WTC11 (cell line): ENCODE results near the gene PLA2G4A. TPM values are rescaled to one million over a fixed set of nuclear protein-coding genes. Genes with fewer than 3 reads are reported as not detected.

Source experiments
- ATAC-seq: fragments of 200-7000 bp; cut with Tn5 transposase; 2 replicates; pipeline ENCODE4 v1.10.0; 2021; ENCODE audit warnings: mild to moderate bottlenecking, moderate library complexity
- CTCF ChIA-PET: fragments of 300-600 bp; sonication (Branson Sonifier 250); formaldehyde crosslinking; loops from one replicate; lab custom pipeline; 2021; ENCODE audit warnings: antibody characterized with exemption; lab: Charles Lee
- POLR2A ChIA-PET: fragments of 350-600 bp; sonication (Branson Sonifier 250); formaldehyde crosslinking; loops from one replicate; lab custom pipeline; 2021; ENCODE audit warnings: antibody characterized with exemption; lab: Charles Lee
- DNase-seq: peaks from one replicate; pipeline ENCODE4 v3.0.0; 2021; ENCODE audit warnings: low spot score
- H3K27ac Mint-ChIP-seq: 2 replicates; pipeline ENCODE4 v1.8.0; 2021; ENCODE audit warnings: mixed read lengths
- H3K27me3 Mint-ChIP-seq: 2 replicates; pipeline ENCODE4 v1.8.0; 2021; ENCODE audit warnings: low read depth, mild to moderate bottlenecking, moderate library complexity, mixed read lengths
- H3K36me3 Mint-ChIP-seq: 2 replicates; pipeline ENCODE4 v1.8.0; 2021; ENCODE audit warnings: mixed read lengths
- H3K4me1 Mint-ChIP-seq: 2 replicates; pipeline ENCODE4 v1.8.0; 2022; ENCODE audit warnings: mixed read lengths
- H3K4me3 Mint-ChIP-seq: 2 replicates; pipeline ENCODE4 v1.8.0; 2021; ENCODE audit warnings: mild to moderate bottlenecking, moderate library complexity, mixed read lengths
- H3K9me3 Mint-ChIP-seq: 2 replicates; pipeline ENCODE4 v1.8.0; 2021; ENCODE audit warnings: mixed read lengths
- ATF1 ChIP-seq: sonication (generic); formaldehyde crosslinking; IDR thresholded peaks from 2 replicates; pipeline ENCODE4 v1.8.1; 2023; ENCODE audit warnings: mild to moderate bottlenecking, moderate library complexity, missing genetic modification reagents
- CREM ChIP-seq: sonication (generic); formaldehyde crosslinking; IDR thresholded peaks from 2 replicates; pipeline ENCODE4 v1.8.1; 2022; ENCODE audit warnings: mild to moderate bottlenecking, missing genetic modification reagents, moderate library complexity
- ERG ChIP-seq: fragments of 250-450 bp; sonication (Bioruptor Pico); IDR thresholded peaks from 2 replicates; pipeline ENCODE4 v1.8.0; 2021; ENCODE audit warnings: mild to moderate bottlenecking
- ESRRA ChIP-seq: sonication (generic); formaldehyde crosslinking; IDR thresholded peaks from 2 replicates; pipeline ENCODE4 v1.8.1; 2022; ENCODE audit warnings: mild to moderate bottlenecking, missing genetic modification reagents, borderline replicate concordance
- FOXJ3 ChIP-seq: sonication (generic); formaldehyde crosslinking; IDR thresholded peaks from 2 replicates; pipeline ENCODE4 v1.9.0; 2021; ENCODE audit warnings: missing genetic modification reagents, mild to moderate bottlenecking, borderline replicate concordance
- GRHL2 ChIP-seq: fragments of 250-450 bp; sonication (Bioruptor Pico); IDR thresholded peaks from 2 replicates; pipeline ENCODE4 v1.8.0; 2022; ENCODE audit warnings: mild to moderate bottlenecking, moderate library complexity; ENCODE audit not compliant: insufficient replicate concordance, severe bottlenecking
- IRF2 ChIP-seq: sonication (generic); formaldehyde crosslinking; IDR thresholded peaks from 2 replicates; pipeline ENCODE4 v1.8.0; 2022; ENCODE audit warnings: low read depth, missing genetic modification reagents, borderline replicate concordance
- MAX ChIP-seq: sonication (generic); formaldehyde crosslinking; IDR thresholded peaks from 2 replicates; pipeline ENCODE4 v1.8.0; 2022; ENCODE audit warnings: mild to moderate bottlenecking, missing genetic modification reagents
- NFE2L1 ChIP-seq: sonication (generic); formaldehyde crosslinking; IDR thresholded peaks from 2 replicates; pipeline ENCODE4 v1.8.1; 2023; ENCODE audit warnings: missing genetic modification reagents
- RORB ChIP-seq: fragments of 250-450 bp; sonication (Bioruptor Pico); IDR thresholded peaks from 2 replicates; pipeline ENCODE4 v1.9.0; 2021; ENCODE audit warnings: mild to moderate bottlenecking
- TEAD4 ChIP-seq: sonication (generic); formaldehyde crosslinking; IDR thresholded peaks from 2 replicates; pipeline ENCODE4 v1.8.0; 2022; ENCODE audit warnings: mild to moderate bottlenecking, missing genetic modification reagents
- ZNF138 ChIP-seq: sonication (generic); formaldehyde crosslinking; conservative IDR thresholded peaks from 2 replicates; pipeline ENCODE4 v1.8.1; 2022; ENCODE audit warnings: mild to moderate bottlenecking, moderate library complexity, missing genetic modification reagents
- ZNF232 ChIP-seq: sonication (generic); formaldehyde crosslinking; IDR thresholded peaks from 2 replicates; pipeline ENCODE4 v1.8.0; 2022; ENCODE audit warnings: mild to moderate bottlenecking, missing genetic modification reagents
- ZNF263 ChIP-seq: sonication (generic); formaldehyde crosslinking; IDR thresholded peaks from 2 replicates; pipeline ENCODE4 v1.8.1; 2022; ENCODE audit warnings: low read depth, mild to moderate bottlenecking, moderate library complexity, missing genetic modification reagents
- ZNF281 ChIP-seq: sonication (generic); formaldehyde crosslinking; IDR thresholded peaks from 2 replicates; pipeline ENCODE4 v1.8.0; 2023; ENCODE audit warnings: mild to moderate bottlenecking, missing genetic modification reagents
- ZNF532 ChIP-seq: fragments of 250-450 bp; sonication (Bioruptor Pico); IDR thresholded peaks from 2 replicates; pipeline ENCODE4 v1.9.0; 2021; ENCODE audit warnings: mild to moderate bottlenecking, borderline replicate concordance
- ZNF671 ChIP-seq: fragments of 250-450 bp; sonication (Bioruptor Pico); IDR thresholded peaks from 2 replicates; pipeline ENCODE4 v1.8.0; 2021; ENCODE audit warnings: mild to moderate bottlenecking
- ZSCAN18 ChIP-seq: fragments of 250-450 bp; sonication (Bioruptor Pico); IDR thresholded peaks from 2 replicates; pipeline ENCODE4 v2.1.2; 2022; ENCODE audit warnings: mild to moderate bottlenecking, moderate library complexity
- total RNA-seq: library from RNA; stranded (reverse); gene quantifications from 3 replicates; pipeline ENCODE4 v1.2.3, GENCODE V29; 2021

The PLA2G4A gene
- total RNA-seq, 1 experiment from 2014 or later = 1.3 TPM

- no peak for TF ChIP-seq ERG (CRISPR knock-in tag)
- no peak for TF ChIP-seq MAX (CRISPR knock-in tag)
- TF ChIP-seq CREM (CRISPR knock-in tag) = no peak
Observed at GRCh38 chr1:186974774-186975181, 146.0 kb downstream of the PLA2G4A start (continued).

- H3K9me3 Mint-ChIP-seq = no peaks in the 10 kb centered on the region
Observed at GRCh38 chr1:186975220-186975619, 146.5 kb downstream of the PLA2G4A start.

GRCh38 chr1:186976700-186977099 is 148.0 kb downstream of the PLA2G4A start:
- no peaks in the 10 kb centered on the region for H3K36me3 Mint-ChIP-seq
- H3K27me3 Mint-ChIP-seq = no peaks in the 10 kb centered on the region
- no peak overlapping the region for H3K27ac Mint-ChIP-seq
- CTCF ChIA-PET = no interaction called here
- no peak overlapping the region for H3K4me3 Mint-ChIP-seq
- DNase-seq (no peak), ATAC-seq (no peak)
- TF ChIP-seq ZNF138 (no peak), FOXJ3 (CRISPR knock-in tag) (no peak), ZSCAN18 (CRISPR knock-in tag) (no peak), ZNF532 (no peak), TEAD4 (no peak)
- TF ChIP-seq, all 79 proteins: peak for 0
- no peaks in the 10 kb centered on the region for H3K9me3 Mint-ChIP-seq
- peaks cover 7% of the 10 kb centered on the region; the same call in 1 of the 2 replicates for H3K4me1 Mint-ChIP-seq
- POLR2A ChIA-PET = no interaction called here

More at GRCh38 chr1:186975220-186975619, 146.5 kb downstream of the PLA2G4A start:
- POLR2A ChIA-PET = no interaction called here
- CTCF ChIA-PET = no interaction called here
- no peak for DNase-seq
- Mint-ChIP-seq H3K36me3 (no peaks in the 10 kb centered on the region), H3K27me3 (no peaks in the 10 kb centered on the region), H3K4me1 (peaks cover 7% of the 10 kb centered on the region; the same call in 1 of the 2 replicates)
- no peak for ATAC-seq
- TF ChIP-seq ZNF263 (CRISPR knock-in tag) (no peak), ZNF232 (CRISPR knock-in tag) (no peak), ZNF671 (CRISPR knock-in tag) (no peak), RORB (CRISPR knock-in tag) (no peak), ESRRA (CRISPR knock-in tag) (no peak), ZNF281 (CRISPR knock-in tag) (no peak), IRF2 (no peak), ATF1 (CRISPR knock-in tag) (no peak), NFE2L1 (CRISPR knock-in tag) (no peak), GRHL2 (CRISPR knock-in tag) (no peak)
- TF ChIP-seq, all 79 proteins: peak for 0
- no peak overlapping the region for H3K4me3 Mint-ChIP-seq
- H3K27ac Mint-ChIP-seq = no peak overlapping the region
